Measurements from ENCODE around the gene SPTB.

Gene SPTB

DNA sequence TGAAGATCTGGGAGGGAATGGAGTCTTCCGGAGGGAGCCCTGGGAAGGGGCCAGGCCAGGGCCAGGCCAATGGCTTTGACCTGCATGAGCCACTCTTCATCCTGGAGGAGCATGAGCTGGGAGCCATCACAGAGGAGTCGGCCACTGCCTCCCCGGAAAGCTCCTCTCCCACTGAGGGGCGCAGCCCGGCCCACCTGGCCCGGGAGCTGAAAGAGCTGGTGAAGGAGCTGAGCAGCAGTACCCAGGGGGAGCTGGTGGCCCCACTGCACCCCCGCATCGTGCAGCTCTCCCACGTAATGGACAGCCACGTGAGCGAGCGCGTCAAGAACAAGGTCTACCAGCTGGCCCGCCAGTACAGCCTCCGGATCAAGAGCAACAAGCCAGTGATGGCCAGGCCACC, 137.7 kb downstream of the SPTB start:
- ChIA-PET CTCF (no interaction called here), POLR2A (no interaction called here)
- TF ChIP-seq NFRKB (IDR thresholded peaks at IDR 0.05) (no peak), FOXM1 (IDR thresholded peaks at IDR 0.05; ENCODE audit: borderline replicate concordance) (no peak), BHLHE40 (IDR thresholded peaks at IDR 0.05; ENCODE audit: borderline replicate concordance) (no peak), ZNF384 (IDR thresholded peaks at IDR 0.05) (no peak)
- no peak for DNase-seq (ENCODE audit: extremely low spot score)

DNA sequence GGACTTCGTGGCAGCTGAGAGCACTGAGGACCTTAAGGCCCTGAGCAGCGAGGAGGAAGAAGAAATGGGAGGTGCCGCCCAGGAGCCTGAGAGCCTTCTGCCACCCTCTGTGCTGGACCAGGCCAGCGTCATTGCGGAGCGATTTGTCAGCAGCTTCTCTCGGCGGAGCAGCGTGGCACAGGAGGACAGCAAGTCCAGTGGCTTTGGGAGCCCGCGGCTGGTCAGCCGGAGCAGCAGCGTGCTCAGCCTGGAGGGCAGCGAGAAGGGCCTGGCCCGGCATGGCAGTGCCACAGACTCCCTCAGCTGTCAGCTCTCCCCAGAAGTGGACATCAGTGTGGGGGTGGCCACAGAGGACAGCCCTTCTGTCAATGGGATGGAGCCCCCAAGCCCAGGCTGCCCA, 138.5 kb downstream of the SPTB start:
- ChIA-PET CTCF (no interaction called here), POLR2A (no interaction called here)
- TF ChIP-seq BHLHE40 (IDR thresholded peaks at IDR 0.05; ENCODE audit: borderline replicate concordance): no peak
- no peak for TF ChIP-seq SUZ12 (IDR thresholded peaks at IDR 0.05)
- TF ChIP-seq ELF4 (IDR thresholded peaks at IDR 0.05): no peak
- no peak for TF ChIP-seq LEF1 (IDR thresholded peaks at IDR 0.05; ENCODE audit: borderline replicate concordance)
- no peak for TF ChIP-seq TARDBP (IDR thresholded peaks at IDR 0.05)
- TF ChIP-seq ARNT (IDR thresholded peaks at IDR 0.05): no peak
- no peak for TF ChIP-seq SP1 (IDR thresholded peaks at IDR 0.05)
- TF ChIP-seq CTBP1 (IDR thresholded peaks at IDR 0.05; ENCODE audit: borderline replicate concordance): no peak
- TF ChIP-seq ZNF384 (IDR thresholded peaks at IDR 0.05): no peak
- TF ChIP-seq FOXA1 (IDR thresholded peaks at IDR 0.05): no peak
- TF ChIP-seq NFRKB (IDR thresholded peaks at IDR 0.05): no peak
- TF ChIP-seq L3MBTL2 (conservative IDR thresholded peaks at IDR 0.05): no peak
- no peak for TF ChIP-seq HDGF (IDR thresholded peaks at IDR 0.05; ENCODE audit: borderline replicate concordance)
- TF ChIP-seq FOXK2 (IDR thresholded peaks at IDR 0.05): no peak
- TF ChIP-seq FOXM1 (IDR thresholded peaks at IDR 0.05; ENCODE audit: borderline replicate concordance): no peak
- TF ChIP-seq, protein P1, sequence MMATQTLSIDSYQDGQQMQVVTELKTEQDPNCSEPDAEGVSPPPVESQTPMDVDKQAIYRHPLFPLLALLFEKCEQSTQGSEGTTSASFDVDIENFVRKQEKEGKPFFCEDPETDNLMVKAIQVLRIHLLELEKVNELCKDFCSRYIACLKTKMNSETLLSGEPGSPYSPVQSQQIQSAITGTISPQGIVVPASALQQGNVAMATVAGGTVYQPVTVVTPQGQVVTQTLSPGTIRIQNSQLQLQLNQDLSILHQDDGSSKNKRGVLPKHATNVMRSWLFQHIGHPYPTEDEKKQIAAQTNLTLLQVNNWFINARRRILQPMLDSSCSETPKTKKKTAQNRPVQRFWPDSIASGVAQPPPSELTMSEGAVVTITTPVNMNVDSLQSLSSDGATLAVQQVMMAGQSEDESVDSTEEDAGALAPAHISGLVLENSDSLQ (IDR thresholded peaks at IDR 0.05): no peak
- no peak for DNase-seq (ENCODE audit: extremely low spot score)

DNA sequence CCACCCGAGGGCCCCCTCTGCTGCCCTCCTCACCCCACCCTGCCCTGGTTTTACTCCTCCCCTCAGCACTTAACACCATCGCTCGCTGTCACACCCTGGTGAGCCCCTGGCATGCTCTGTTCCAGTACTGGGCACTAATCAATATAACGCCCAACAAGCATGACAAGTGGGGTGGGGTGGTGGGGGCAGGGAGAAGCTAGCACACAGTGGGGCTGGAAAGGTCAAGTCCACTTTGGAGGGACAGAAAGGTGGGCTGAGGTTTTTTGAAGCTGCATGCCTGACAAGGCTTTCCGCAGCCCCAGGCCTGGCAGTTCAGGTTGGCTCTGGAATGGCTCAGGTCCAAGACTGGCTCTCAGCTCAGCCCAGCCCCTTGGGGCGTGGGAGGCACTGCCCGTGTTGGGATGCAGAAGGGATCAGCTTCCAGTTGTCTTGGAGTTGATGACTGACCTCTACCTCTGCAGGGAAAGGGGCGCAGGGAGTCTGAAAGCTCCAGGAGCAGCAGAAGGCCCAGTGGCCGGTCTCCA, 141.4 kb downstream of the SPTB start:
- TF ChIP-seq NFRKB (IDR thresholded peaks at IDR 0.05) (no peak), SUZ12 (IDR thresholded peaks at IDR 0.05) (no peak), ZNF384 (IDR thresholded peaks at IDR 0.05) (no peak), FOXA1 (IDR thresholded peaks at IDR 0.05) (no peak), ARNT (IDR thresholded peaks at IDR 0.05) (no peak), TARDBP (IDR thresholded peaks at IDR 0.05) (no peak), CTBP1 (IDR thresholded peaks at IDR 0.05; ENCODE audit: borderline replicate concordance) (no peak)
- TF ChIP-seq, protein P1 (IDR thresholded peaks at IDR 0.05): no peak
- no peak for DNase-seq (ENCODE audit: extremely low spot score)
- CTCF ChIA-PET: interaction anchor here (0.9 to 1.7 kb wide), 2 partner anchors 17 to 27 kb away, joined by 3 to 4 read pairs; no protein-coding TSS in a partner anchor
- POLR2A ChIA-PET: no interaction called here

DNA sequence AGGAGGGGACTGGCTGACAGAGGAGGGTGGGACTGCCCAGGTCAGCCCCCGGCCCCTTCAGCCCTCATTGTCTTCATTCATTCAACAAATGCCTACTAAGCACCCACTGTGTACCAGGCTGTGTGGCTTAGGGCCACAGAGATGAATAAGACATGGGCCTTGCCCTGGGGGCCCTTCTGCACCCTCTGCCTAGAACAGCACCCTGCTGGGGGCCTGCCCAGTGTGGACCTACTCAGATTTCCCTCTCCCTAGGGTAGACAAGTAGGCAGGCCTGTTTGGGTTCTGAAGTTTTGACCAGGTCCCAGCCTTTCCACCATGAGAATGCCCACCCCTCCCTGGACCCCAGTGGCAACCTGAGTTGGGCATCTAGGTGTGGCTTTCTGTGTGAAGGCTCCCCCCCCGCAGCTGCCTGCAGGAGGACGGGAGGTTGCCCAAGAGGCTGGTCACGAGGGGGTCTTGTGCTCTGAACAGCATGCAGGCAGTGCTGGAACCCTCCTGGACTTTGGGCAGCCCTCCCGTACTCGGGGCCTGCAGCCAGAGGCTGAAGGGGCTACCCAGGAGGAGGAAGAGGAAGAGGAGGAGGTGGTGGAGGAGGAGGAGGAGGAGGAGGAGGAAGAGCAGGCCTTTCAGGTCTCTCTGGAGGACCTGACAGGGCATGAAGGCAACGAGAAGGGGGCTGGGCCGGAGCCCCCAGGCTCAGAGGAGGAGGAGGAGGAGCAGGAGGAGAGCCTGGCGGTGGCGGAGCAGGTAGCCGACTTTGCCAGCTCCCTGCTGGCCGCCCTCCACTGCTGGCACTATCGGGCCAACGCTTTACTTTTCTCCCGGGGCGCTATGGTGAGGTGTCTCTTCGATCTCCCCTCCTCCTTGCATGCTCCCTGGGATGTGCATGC, 142.1 kb downstream of the SPTB start:
- DNase-seq (ENCODE audit: extremely low spot score): no peak
- TF ChIP-seq CTBP1 (IDR thresholded peaks at IDR 0.05; ENCODE audit: borderline replicate concordance) (no peak), SP1 (IDR thresholded peaks at IDR 0.05) (no peak), ELF4 (IDR thresholded peaks at IDR 0.05) (no peak), HDGF (IDR thresholded peaks at IDR 0.05; ENCODE audit: borderline replicate concordance) (no peak), L3MBTL2 (conservative IDR thresholded peaks at IDR 0.05) (no peak)
- ChIA-PET CTCF (interaction anchor here (0.9 to 1.0 kb wide), 2 partner anchors 12 to 18 kb away, joined by 3 to 7 read pairs; no protein-coding TSS in a partner anchor), POLR2A (no interaction called here)

DNA sequence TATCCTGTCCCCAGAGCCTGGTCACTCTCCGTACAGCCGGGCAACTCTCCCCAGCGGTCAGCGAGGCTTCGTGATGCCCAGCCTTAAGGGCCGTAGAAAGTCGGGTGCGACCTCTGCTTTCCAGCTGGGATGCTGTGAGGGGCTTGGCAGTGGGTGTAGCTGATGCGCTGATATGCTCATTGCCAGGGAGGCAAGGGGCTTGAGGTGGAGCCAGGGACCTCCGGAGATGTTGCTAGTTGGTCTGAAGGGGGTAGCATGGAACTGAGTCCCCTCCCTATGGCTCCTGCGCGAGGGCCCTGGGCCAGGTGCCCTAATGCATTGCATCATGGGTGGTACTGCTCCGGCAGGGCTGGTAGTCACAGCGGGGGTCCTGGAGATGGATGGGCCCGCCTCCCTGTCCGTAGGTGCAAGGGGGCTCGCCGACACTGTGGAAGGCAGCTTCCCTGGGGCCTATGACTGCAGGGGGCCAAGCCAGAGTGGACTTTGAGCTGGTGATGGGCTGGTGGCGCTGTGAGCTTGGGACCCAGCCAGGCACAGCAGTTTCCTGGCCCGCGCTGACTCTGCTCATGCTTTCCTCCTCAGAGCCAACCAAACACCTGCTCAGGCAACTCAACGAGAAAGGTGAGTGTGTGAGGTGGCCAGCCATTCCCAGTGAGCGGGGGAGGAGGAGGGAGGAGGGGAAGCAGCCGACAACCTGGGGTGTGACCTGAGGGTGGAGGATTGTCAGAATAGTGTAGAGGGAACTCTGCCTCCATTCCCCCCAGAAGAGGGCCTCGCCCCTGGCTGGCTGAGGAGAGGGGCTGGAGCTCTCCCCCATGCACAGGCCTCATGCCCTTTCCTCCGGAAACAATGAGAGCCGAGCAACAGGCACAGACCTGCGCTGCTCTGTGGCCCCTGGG, 143.2 kb downstream of the SPTB start:
- no peak for DNase-seq (ENCODE audit: extremely low spot score)
- POLR2A ChIA-PET: no interaction called here
- no peak for TF ChIP-seq HDGF (IDR thresholded peaks at IDR 0.05; ENCODE audit: borderline replicate concordance)
- no peak for TF ChIP-seq NFRKB (IDR thresholded peaks at IDR 0.05)
- no peak for TF ChIP-seq L3MBTL2 (conservative IDR thresholded peaks at IDR 0.05)
- TF ChIP-seq, protein P1 (IDR thresholded peaks at IDR 0.05): no peak
- TF ChIP-seq BHLHE40 (IDR thresholded peaks at IDR 0.05; ENCODE audit: borderline replicate concordance): no peak
- no peak for TF ChIP-seq CTBP1 (IDR thresholded peaks at IDR 0.05; ENCODE audit: borderline replicate concordance)
- TF ChIP-seq TARDBP (IDR thresholded peaks at IDR 0.05): no peak
- TF ChIP-seq ARNT (IDR thresholded peaks at IDR 0.05): no peak
- TF ChIP-seq LEF1 (IDR thresholded peaks at IDR 0.05; ENCODE audit: borderline replicate concordance): no peak
- CTCF ChIA-PET: interaction anchor here (1.0 kb wide), 1 partner anchor 13 kb away, joined by 7 read pairs; no protein-coding TSS in a partner anchor

DNA sequence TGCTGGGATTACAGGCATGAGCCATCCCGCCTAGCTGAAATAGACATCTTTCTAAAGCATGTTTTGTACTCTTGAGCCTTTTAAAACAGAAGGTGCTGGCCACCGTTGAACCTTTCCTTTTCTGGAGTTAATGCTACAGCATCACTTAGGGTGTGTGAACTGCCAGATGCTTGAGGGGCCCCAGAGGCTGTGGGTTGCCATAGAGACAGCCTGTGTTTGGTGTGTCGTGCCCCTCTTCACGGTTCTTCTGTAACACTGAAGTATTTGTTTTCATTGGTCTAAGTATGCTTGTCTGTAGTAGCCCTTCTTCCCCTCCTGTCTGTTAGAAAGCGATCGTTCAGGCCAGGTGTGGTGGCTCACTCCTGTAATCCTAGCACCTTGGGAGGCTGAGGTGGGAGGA, 144.7 kb downstream of the SPTB start:
- DNase-seq (ENCODE audit: extremely low spot score): no peak
- no peak for TF ChIP-seq ZNF384 (IDR thresholded peaks at IDR 0.05)
- TF ChIP-seq LEF1 (IDR thresholded peaks at IDR 0.05; ENCODE audit: borderline replicate concordance): no peak
- no peak for TF ChIP-seq SP1 (IDR thresholded peaks at IDR 0.05)
- TF ChIP-seq ARNT (IDR thresholded peaks at IDR 0.05): no peak
- TF ChIP-seq, protein P1 (IDR thresholded peaks at IDR 0.05): no peak
- TF ChIP-seq FOXM1 (IDR thresholded peaks at IDR 0.05; ENCODE audit: borderline replicate concordance): no peak
- TF ChIP-seq L3MBTL2 (conservative IDR thresholded peaks at IDR 0.05): no peak
- TF ChIP-seq BHLHE40 (IDR thresholded peaks at IDR 0.05; ENCODE audit: borderline replicate concordance): no peak
- TF ChIP-seq HDGF (IDR thresholded peaks at IDR 0.05; ENCODE audit: borderline replicate concordance): no peak
- no peak for TF ChIP-seq CTBP1 (IDR thresholded peaks at IDR 0.05; ENCODE audit: borderline replicate concordance)
- TF ChIP-seq SUZ12 (IDR thresholded peaks at IDR 0.05): no peak
- no peak for TF ChIP-seq NFRKB (IDR thresholded peaks at IDR 0.05)
- TF ChIP-seq FOXA1 (IDR thresholded peaks at IDR 0.05): no peak
- no peak for TF ChIP-seq ELF4 (IDR thresholded peaks at IDR 0.05)
- TF ChIP-seq TARDBP (IDR thresholded peaks at IDR 0.05): no peak
- no peak for TF ChIP-seq FOXK2 (IDR thresholded peaks at IDR 0.05)
- POLR2A ChIA-PET: no interaction called here
- CTCF ChIA-PET: no interaction called here
